GM12872 (cell line): ENCODE data around the gene CCDC9B.

ENCODE experiments used
- CTCF ChIP-seq: IDR thresholded peaks from 3 replicates; pipeline ENCODE4 v1.5.1; 2011; ENCODE audit warnings: low read depth, mild to moderate bottlenecking, low read length, moderate library complexity; ENCODE audit not compliant: insufficient read depth

CCDC9B gene

GRCh38 chr15:40323953-40324937 lies 16.5 kb downstream of the CCDC9B start:
- no peak for TF ChIP-seq CTCF

GRCh38 chr15:40323239-40323952 lies 17.3 kb downstream of the CCDC9B start, which contains the start of gene INAFM2:
Gene INAFM2 (plus strand): TSS chr15:40323692. CDS start chr15:40324056, 364 bp downstream.
- peak; percentile 52 for TF ChIP-seq CTCF

GRCh38 chr15:40322531-40323238 lies 18.1 kb downstream of the CCDC9B start:
- TF ChIP-seq CTCF: no peak

DNA sequence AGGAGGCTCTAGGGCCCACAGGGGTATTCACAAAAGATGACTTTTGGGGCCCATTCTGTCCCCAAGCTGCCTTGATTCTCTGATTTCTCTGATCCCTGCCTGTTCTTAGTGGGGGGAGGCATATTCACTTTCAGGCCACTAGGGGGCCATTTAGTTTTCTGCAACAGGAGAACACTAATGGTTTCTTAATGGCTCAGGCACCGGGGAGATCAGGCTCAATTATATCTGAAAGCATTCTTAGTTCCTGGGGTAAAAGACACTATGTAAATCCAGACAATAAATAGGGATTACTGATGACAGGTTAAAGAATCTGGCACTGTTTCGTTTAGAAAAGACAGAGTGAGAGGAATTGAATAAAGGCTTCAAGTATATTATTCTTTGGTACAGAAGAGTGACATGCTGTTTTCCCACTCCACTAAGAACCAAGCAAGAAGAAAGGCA lies 19.8 kb downstream of the CCDC9B start:
- TF ChIP-seq CTCF: peak; percentile 88

DNA sequence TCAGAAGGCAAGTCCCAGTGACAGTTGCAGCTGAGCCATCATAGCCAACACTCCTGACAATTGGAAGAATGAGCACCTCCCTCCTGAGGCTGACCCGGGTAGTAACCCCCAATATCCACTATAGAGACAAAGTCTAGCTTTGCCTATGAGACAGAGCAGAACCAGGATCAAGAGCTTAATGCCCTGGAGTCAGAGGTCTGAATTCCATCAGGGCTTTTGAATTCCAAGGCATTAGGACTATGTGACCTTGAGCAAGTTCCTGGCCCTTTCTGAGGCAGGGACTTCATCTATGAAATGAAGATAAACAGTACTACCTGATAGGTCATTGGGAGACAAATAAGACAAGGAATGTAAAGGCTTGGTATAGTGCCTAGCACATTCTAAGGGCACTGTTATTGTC lies 20.3 kb downstream of the CCDC9B start:
- TF ChIP-seq CTCF: no peak

DNA sequence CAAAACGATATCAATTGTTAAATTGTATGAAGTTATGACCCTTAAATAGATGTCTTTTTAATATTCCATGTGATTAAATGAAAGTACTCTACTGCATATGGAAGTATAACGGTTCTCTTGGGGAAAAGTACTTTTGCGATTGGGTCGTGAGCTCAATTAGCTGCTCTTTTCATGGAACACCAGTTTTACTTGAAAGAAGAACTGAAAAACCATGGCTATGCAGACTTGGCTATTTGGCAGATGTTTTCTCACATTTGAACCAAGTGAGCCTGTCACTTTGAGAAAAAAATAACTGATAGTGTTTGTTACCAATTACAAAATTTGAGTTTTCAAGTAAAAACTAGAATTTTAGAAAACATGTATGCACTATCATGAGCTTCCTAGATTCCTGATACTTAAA lies 23.2 kb downstream of the CCDC9B start:
- no peak for TF ChIP-seq CTCF

- no peak for TF ChIP-seq CTCF
These were observed 23.8 kb downstream of the CCDC9B start for GRCh38 chr15:40316931-40317330.
